Measurements from ENCODE around the gene PKP2.
"Not testable (repeated sequence)": the region's sequence is repeated elsewhere in the genome, so short reads cannot be mapped to it uniquely, and the experiment has no call there.

Gene PKP2

DNA sequence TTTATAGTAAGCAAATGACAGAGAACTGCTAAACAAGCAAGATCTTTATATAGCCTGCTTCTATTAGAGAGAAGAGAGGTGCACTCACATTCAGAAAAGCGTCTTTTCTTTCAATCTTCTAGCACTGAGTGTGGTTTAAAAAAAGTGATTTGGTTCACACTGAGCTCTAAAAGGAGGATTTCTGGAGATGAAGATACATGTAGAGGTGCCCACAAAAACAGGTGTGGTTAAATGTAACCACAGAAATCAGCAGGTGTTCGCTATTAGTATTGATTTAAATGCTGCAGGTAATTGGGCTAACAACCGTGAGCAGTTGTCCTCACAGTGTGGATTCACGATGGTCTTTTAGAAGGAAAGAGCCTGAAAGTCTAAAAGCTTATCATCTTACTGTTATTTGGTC is 10.7 kb downstream of the PKP2 start:
- no peak overlapping the region for H3K4me3 ChIP-seq (ENCODE audit: low read depth in 1 of 2, low read length in 2 of 2)

DNA sequence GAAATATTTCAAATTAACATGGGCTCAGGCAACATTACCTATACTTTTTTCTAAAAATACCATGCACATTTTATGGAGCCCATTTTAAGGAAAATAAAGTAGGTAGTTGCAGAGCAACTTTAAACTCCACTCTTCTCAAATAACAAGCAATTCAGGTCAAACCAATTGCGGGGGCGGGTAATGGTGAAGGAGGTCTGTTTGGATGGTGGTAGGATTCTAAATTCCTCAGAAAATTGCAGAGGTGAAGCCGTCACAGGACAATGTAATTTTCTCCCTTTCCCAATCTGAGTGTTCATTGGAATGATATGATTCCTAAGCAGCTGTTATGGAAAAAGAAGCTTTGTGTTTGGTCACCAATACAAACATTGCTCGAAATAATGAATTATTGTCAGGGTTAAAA is 11.6 kb downstream of the PKP2 start:
- Histone ChIP-seq H3K36me3 (ENCODE audit: control insufficient read depth in 1 of 2, insufficient read depth in 2 of 2, low read length in 2 of 2) (peaks cover 0 to 3% of the 10 kb centered on the region in 2 donors), H3K4me3 (ENCODE audit: low read depth in 1 of 2, low read length in 2 of 2) (no peak overlapping the region), H3K27ac (ENCODE audit: low read depth, low read length) (no peak overlapping the region), H3K27me3 (ENCODE audit: control insufficient read depth in 1 of 2, insufficient read depth in 2 of 2, low read length in 2 of 2) (no peaks in the 10 kb centered on the region), H3K4me1 (ENCODE audit: control insufficient read depth in 1 of 2, insufficient read depth in 2 of 2, low read length in 2 of 2) (peaks cover 0 to 17% of the 10 kb centered on the region in 2 donors), H3K9me3 (ENCODE audit: control insufficient read depth in 1 of 2, low read length in 2 of 2) (no peaks in the 10 kb centered on the region), H3K9ac (ENCODE audit: low read depth in 1 of 2, low read length in 2 of 2) (no peak overlapping the region)

More for the DNA sequence above, 10.7 kb downstream of the PKP2 start:
- H3K4me1 ChIP-seq (ENCODE audit: control insufficient read depth in 1 of 2, insufficient read depth in 2 of 2, low read length in 2 of 2): peaks cover 0 to 17% of the 10 kb centered on the region in 2 donors
- H3K9ac ChIP-seq (ENCODE audit: low read depth in 1 of 2, low read length in 2 of 2): no peak overlapping the region
- H3K27me3 ChIP-seq (ENCODE audit: control insufficient read depth in 1 of 2, insufficient read depth in 2 of 2, low read length in 2 of 2): no peaks in the 10 kb centered on the region
- no peak overlapping the region for H3K27ac ChIP-seq (ENCODE audit: low read depth, low read length)
- peaks cover 0 to 3% of the 10 kb centered on the region in 2 donors for H3K36me3 ChIP-seq (ENCODE audit: control insufficient read depth in 1 of 2, insufficient read depth in 2 of 2, low read length in 2 of 2)
- no peaks in the 10 kb centered on the region for H3K9me3 ChIP-seq (ENCODE audit: control insufficient read depth in 1 of 2, low read length in 2 of 2)

- Histone ChIP-seq H3K9ac (ENCODE audit: low read depth in 1 of 2, low read length in 2 of 2) (no peak overlapping the region), H3K36me3 (ENCODE audit: control insufficient read depth in 1 of 2, insufficient read depth in 2 of 2, low read length in 2 of 2) (peaks cover 3 to 18% of the 10 kb centered on the region in 2 donors), H3K27ac (ENCODE audit: low read depth, low read length) (no peak overlapping the region), H3K4me3 (ENCODE audit: low read depth in 1 of 2, low read length in 2 of 2) (no peak overlapping the region), H3K27me3 (ENCODE audit: control insufficient read depth in 1 of 2, insufficient read depth in 2 of 2, low read length in 2 of 2) (no peaks in the 10 kb centered on the region), H3K9me3 (ENCODE audit: control insufficient read depth in 1 of 2, low read length in 2 of 2) (no peaks in the 10 kb centered on the region), H3K4me1 (ENCODE audit: control insufficient read depth in 1 of 2, insufficient read depth in 2 of 2, low read length in 2 of 2) (peaks cover 6 to 22% of the 10 kb centered on the region in 2 donors)
Observed at GRCh38 chr12:32881702-32882101, 14.9 kb downstream of the PKP2 start.

DNA sequence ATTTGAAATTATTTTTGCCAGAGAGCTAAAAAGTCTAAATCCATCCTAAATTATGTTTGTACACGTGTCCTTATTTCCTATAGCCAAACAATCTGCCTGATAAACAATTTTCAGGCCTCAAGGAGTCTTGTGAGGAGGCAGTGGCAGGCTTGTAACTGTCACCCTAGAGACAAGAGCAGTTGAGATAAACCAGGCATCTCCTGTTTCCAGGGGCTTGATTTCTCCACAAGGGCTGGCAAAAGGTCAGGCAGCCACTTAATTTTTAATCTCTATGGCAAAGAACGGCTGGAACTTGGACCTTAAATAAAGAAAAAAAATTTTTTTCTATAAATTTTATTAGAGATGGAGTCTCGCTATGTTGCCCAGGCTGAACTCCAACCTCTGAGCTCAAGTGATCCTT is 15.5 kb downstream of the PKP2 start:
- Histone ChIP-seq H3K27me3 (ENCODE audit: control insufficient read depth in 1 of 2, insufficient read depth in 2 of 2, low read length in 2 of 2) (no peaks in the 10 kb centered on the region), H3K4me3 (ENCODE audit: low read depth in 1 of 2, low read length in 2 of 2) (no peak overlapping the region), H3K36me3 (ENCODE audit: control insufficient read depth in 1 of 2, insufficient read depth in 2 of 2, low read length in 2 of 2) (peaks cover 3 to 21% of the 10 kb centered on the region in 2 donors), H3K9me3 (ENCODE audit: control insufficient read depth in 1 of 2, low read length in 2 of 2) (no peaks in the 10 kb centered on the region), H3K9ac (ENCODE audit: low read depth in 1 of 2, low read length in 2 of 2) (no peak overlapping the region), H3K27ac (ENCODE audit: low read depth, low read length) (no peak overlapping the region), H3K4me1 (ENCODE audit: control insufficient read depth in 1 of 2, insufficient read depth in 2 of 2, low read length in 2 of 2) (peaks cover 7 to 24% of the 10 kb centered on the region in 2 donors)

- Histone ChIP-seq H3K4me1 (ENCODE audit: control insufficient read depth in 1 of 2, insufficient read depth in 2 of 2, low read length in 2 of 2) (peaks cover 27 to 29% of the 10 kb centered on the region in 2 donors), H3K36me3 (ENCODE audit: control insufficient read depth in 1 of 2, insufficient read depth in 2 of 2, low read length in 2 of 2) (peaks cover 3 to 21% of the 10 kb centered on the region in 2 donors)
- not testable (repeated sequence) for H3K9ac ChIP-seq (ENCODE audit: low read depth in 1 of 2, low read length in 2 of 2); H3K27me3 ChIP-seq (ENCODE audit: control insufficient read depth in 1 of 2, insufficient read depth in 2 of 2, low read length in 2 of 2); H3K4me3 ChIP-seq (ENCODE audit: low read depth in 1 of 2, low read length in 2 of 2); H3K9me3 ChIP-seq (ENCODE audit: control insufficient read depth in 1 of 2, low read length in 2 of 2); H3K27ac ChIP-seq (ENCODE audit: low read depth, low read length)
Observed at GRCh38 chr12:32879066-32879465, 17.5 kb downstream of the PKP2 start.

- Histone ChIP-seq H3K9ac (ENCODE audit: low read depth in 1 of 2, low read length in 2 of 2) (no peak overlapping the region), H3K4me1 (ENCODE audit: control insufficient read depth in 1 of 2, insufficient read depth in 2 of 2, low read length in 2 of 2) (peaks cover 34 to 38% of the 10 kb centered on the region in 2 donors), H3K9me3 (ENCODE audit: control insufficient read depth in 1 of 2, low read length in 2 of 2) (no peaks in the 10 kb centered on the region), H3K36me3 (ENCODE audit: control insufficient read depth in 1 of 2, insufficient read depth in 2 of 2, low read length in 2 of 2) (peaks cover 3 to 20% of the 10 kb centered on the region in 2 donors), H3K27ac (ENCODE audit: low read depth, low read length) (no peak overlapping the region), H3K27me3 (ENCODE audit: control insufficient read depth in 1 of 2, insufficient read depth in 2 of 2, low read length in 2 of 2) (no peaks in the 10 kb centered on the region), H3K4me3 (ENCODE audit: low read depth in 1 of 2, low read length in 2 of 2) (no peak overlapping the region)
Observed at GRCh38 chr12:32877601-32878459, 18.7 kb downstream of the PKP2 start.

- H3K4me1 ChIP-seq (ENCODE audit: control insufficient read depth in 1 of 2, insufficient read depth in 2 of 2, low read length in 2 of 2): peaks cover 32 to 41% of the 10 kb centered on the region in 2 donors
- H3K36me3 ChIP-seq (ENCODE audit: control insufficient read depth in 1 of 2, insufficient read depth in 2 of 2, low read length in 2 of 2): peaks cover 3 to 23% of the 10 kb centered on the region in 2 donors
- no peaks in the 10 kb centered on the region for H3K27me3 ChIP-seq (ENCODE audit: control insufficient read depth in 1 of 2, insufficient read depth in 2 of 2, low read length in 2 of 2)
- H3K27ac ChIP-seq (ENCODE audit: low read depth, low read length): no peak overlapping the region
- no peak overlapping the region for H3K4me3 ChIP-seq (ENCODE audit: low read depth in 1 of 2, low read length in 2 of 2)
- H3K9me3 ChIP-seq (ENCODE audit: control insufficient read depth in 1 of 2, low read length in 2 of 2): no peaks in the 10 kb centered on the region
- no peak overlapping the region for H3K9ac ChIP-seq (ENCODE audit: low read depth in 1 of 2, low read length in 2 of 2)
Observed at GRCh38 chr12:32876004-32876403, 20.6 kb downstream of the PKP2 start.

DNA sequence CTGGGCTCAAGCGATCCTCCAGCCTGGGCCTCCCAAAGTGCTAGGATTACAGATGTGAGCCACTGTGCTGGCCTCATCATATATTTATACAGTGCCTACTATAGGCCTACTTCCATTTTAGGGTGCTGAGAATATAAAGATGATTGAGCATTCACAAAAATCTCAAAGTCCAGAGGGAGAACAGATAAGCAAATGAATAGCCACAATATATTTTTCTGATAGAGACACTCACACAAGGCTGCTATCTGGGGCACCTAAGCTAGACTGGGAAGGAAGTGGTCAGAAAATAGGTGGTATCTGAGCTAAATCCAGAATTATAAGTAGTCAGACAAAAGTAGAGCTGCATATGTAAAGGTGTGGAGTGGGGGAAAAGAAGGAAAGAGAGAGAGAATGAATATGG is 21.6 kb downstream of the PKP2 start:
- Histone ChIP-seq H3K27me3 (ENCODE audit: control insufficient read depth in 1 of 2, insufficient read depth in 2 of 2, low read length in 2 of 2) (no peaks in the 10 kb centered on the region), H3K9ac (ENCODE audit: low read depth in 1 of 2, low read length in 2 of 2) (no peak overlapping the region), H3K4me1 (ENCODE audit: control insufficient read depth in 1 of 2, insufficient read depth in 2 of 2, low read length in 2 of 2) (peaks cover 34 to 42% of the 10 kb centered on the region in 2 donors), H3K4me3 (ENCODE audit: low read depth in 1 of 2, low read length in 2 of 2) (peak overlapping the region in 1 of 2 donors; percentile 19), H3K9me3 (ENCODE audit: control insufficient read depth in 1 of 2, low read length in 2 of 2) (no peaks in the 10 kb centered on the region), H3K36me3 (ENCODE audit: control insufficient read depth in 1 of 2, insufficient read depth in 2 of 2, low read length in 2 of 2) (peaks cover 3 to 23% of the 10 kb centered on the region in 2 donors), H3K27ac (ENCODE audit: low read depth, low read length) (no peak overlapping the region)

- Histone ChIP-seq H3K9me3 (ENCODE audit: control insufficient read depth in 1 of 2, low read length in 2 of 2) (no peaks in the 10 kb centered on the region), H3K4me3 (ENCODE audit: low read depth in 1 of 2, low read length in 2 of 2) (peak overlapping the region in 1 of 2 donors; percentile 28), H3K9ac (ENCODE audit: low read depth in 1 of 2, low read length in 2 of 2) (no peak overlapping the region), H3K4me1 (ENCODE audit: control insufficient read depth in 1 of 2, insufficient read depth in 2 of 2, low read length in 2 of 2) (peaks cover 38 to 44% of the 10 kb centered on the region in 2 donors), H3K27me3 (ENCODE audit: control insufficient read depth in 1 of 2, insufficient read depth in 2 of 2, low read length in 2 of 2) (no peaks in the 10 kb centered on the region), H3K36me3 (ENCODE audit: control insufficient read depth in 1 of 2, insufficient read depth in 2 of 2, low read length in 2 of 2) (peaks cover 3 to 27% of the 10 kb centered on the region in 2 donors), H3K27ac (ENCODE audit: low read depth, low read length) (no peak overlapping the region)
Observed at GRCh38 chr12:32874078-32874477, 22.5 kb downstream of the PKP2 start.

GRCh38 chr12:32872416-32872815 is 24.2 kb downstream of the PKP2 start:
- H3K9me3 ChIP-seq (ENCODE audit: control insufficient read depth in 1 of 2, low read length in 2 of 2); H3K4me3 ChIP-seq (ENCODE audit: low read depth in 1 of 2, low read length in 2 of 2); H3K27me3 ChIP-seq (ENCODE audit: control insufficient read depth in 1 of 2, insufficient read depth in 2 of 2, low read length in 2 of 2); H3K9ac ChIP-seq (ENCODE audit: low read depth in 1 of 2, low read length in 2 of 2); H3K27ac ChIP-seq (ENCODE audit: low read depth, low read length): not testable (repeated sequence)
- Histone ChIP-seq H3K36me3 (ENCODE audit: control insufficient read depth in 1 of 2, insufficient read depth in 2 of 2, low read length in 2 of 2) (peaks cover 9 to 28% of the 10 kb centered on the region in 2 donors), H3K4me1 (ENCODE audit: control insufficient read depth in 1 of 2, insufficient read depth in 2 of 2, low read length in 2 of 2) (peaks cover 36 to 42% of the 10 kb centered on the region in 2 donors)
